IMR-90 (cell line): ENCODE measurements around the gene AANAT. TPM values are rescaled to one million over a fixed set of nuclear protein-coding genes. Genes with fewer than 3 reads are reported as not detected.
A peak's percentile ranks its signal among the peaks of the same experiment; 100 is the strongest.

Source experiments
- ATAC-seq: fragments of 200-7000 bp; cut with Tn5 transposase; 2 replicates; pipeline ENCODE4 v1.9.1; 2020; ENCODE audit warnings: low read depth, mild to moderate bottlenecking, moderate library complexity
- BruUV-seq: library from RNA; stranded (reverse); fragments of 400-500 nt; replicated peaks from 2 replicates; lab custom pipeline; 2021; lab: Mats Ljungman, UMichigan
- CTCF ChIA-PET: fragments of 300-600 bp; formaldehyde crosslinking; extraction: SDS; loops from one replicate; lab custom pipeline; 2021; ENCODE audit warnings: antibody characterized with exemption; lab: Yijun Ruan, JAX
- POLR2A ChIA-PET: fragments of 300-600 bp; sonication (Branson Sonifier 250); formaldehyde crosslinking; loops from one replicate; lab custom pipeline; 2022; ENCODE audit warnings: antibody characterized with exemption; ENCODE audit not compliant: unreplicated experiment; lab: Charles Lee
- DNase-seq: peaks from one replicate; pipeline ENCODE4 v3.0.0; 2013
- H2AFZ ChIP-seq: replicated peaks from 2 replicates; pipeline ENCODE3; 2013; ENCODE audit warnings: low read length, mild to moderate bottlenecking; ENCODE audit not compliant: poor library complexity
- H2AK5ac ChIP-seq: 2 replicates; pipeline ENCODE4 v1.6.1; 2013; ENCODE audit warnings: low read depth, low read length, inconsistent platforms
- H2AK9ac ChIP-seq: replicated peaks from 2 replicates; pipeline ENCODE3; 2013; ENCODE audit warnings: mild to moderate bottlenecking, low read depth, low read length, moderate library complexity; ENCODE audit not compliant: poor library complexity
- H2BK120ac ChIP-seq: 2 replicates; pipeline ENCODE4 v1.6.1; 2013; ENCODE audit warnings: low read depth, low read length, inconsistent platforms
- H2BK15ac ChIP-seq: 3 replicates; pipeline ENCODE4 v1.6.1; 2013; ENCODE audit warnings: low read depth, low read length, inconsistent platforms
- H2BK20ac ChIP-seq: 2 replicates; pipeline ENCODE4 v1.6.1; 2013; ENCODE audit warnings: low read depth, mild to moderate bottlenecking, inconsistent platforms, low read length, moderate library complexity
- H2BK5ac ChIP-seq: 2 replicates; pipeline ENCODE4 v1.6.1; 2013; ENCODE audit warnings: mild to moderate bottlenecking, low read depth, low read length, inconsistent platforms; ENCODE audit not compliant: poor library complexity, severe bottlenecking
- H3K14ac ChIP-seq: replicated peaks from 2 replicates; pipeline ENCODE4 v1.6.1; 2013; ENCODE audit warnings: low read depth, low read length, inconsistent platforms
- H3K18ac ChIP-seq: 2 replicates; pipeline ENCODE4 v1.6.1; 2013; ENCODE audit warnings: low read depth, low read length, control low read depth
- H3K23ac ChIP-seq: 2 replicates; pipeline ENCODE4 v1.6.1; 2013; ENCODE audit warnings: low read depth, low read length, inconsistent platforms
- H3K27ac ChIP-seq: 2 replicates; pipeline ENCODE4 v1.5.1; 2013; ENCODE audit warnings: mild to moderate bottlenecking, control low read depth, low read length; ENCODE audit not compliant: insufficient read depth
- H3K27me3 ChIP-seq: 2 replicates; pipeline ENCODE4 v1.6.1; 2013; ENCODE audit warnings: low read length; ENCODE audit not compliant: control insufficient read depth, insufficient read depth
- H3K36me3 ChIP-seq: 2 replicates; pipeline ENCODE4 v1.6.1; 2013; ENCODE audit warnings: low read length, mixed read lengths; ENCODE audit not compliant: control insufficient read depth, insufficient read depth
- H3K4ac ChIP-seq: 2 replicates; pipeline ENCODE4 v1.6.1; 2013; ENCODE audit warnings: low read depth, low read length, inconsistent platforms
- H3K4me1 ChIP-seq: 2 replicates; pipeline ENCODE4 v1.6.1; 2013; ENCODE audit warnings: low read length, mixed read lengths; ENCODE audit not compliant: control insufficient read depth, insufficient read depth
- H3K4me2 ChIP-seq: 2 replicates; pipeline ENCODE4 v1.6.1; 2013; ENCODE audit warnings: low read depth, mild to moderate bottlenecking, control low read depth, low read length, moderate library complexity
- H3K4me3 ChIP-seq: 2 replicates; pipeline ENCODE4 v1.5.1; 2013; ENCODE audit warnings: low read depth, mild to moderate bottlenecking, control low read depth, low read length, moderate library complexity; ENCODE audit not compliant: insufficient read depth
- H3K56ac ChIP-seq: 2 replicates; pipeline ENCODE4 v1.6.1; 2013; ENCODE audit warnings: low read length, inconsistent platforms; ENCODE audit not compliant: insufficient read depth; ENCODE audit errors: extremely low read depth
- H3K79me1 ChIP-seq, 2 experiments: 2 replicates each; pipeline ENCODE4 v1.6.1; 2013; ENCODE audit warnings: low read length in 2 of 2, inconsistent platforms in 1 of 2, low read depth in 1 of 2
- H3K9ac ChIP-seq: 2 replicates; pipeline ENCODE4 v1.6.1; 2013; ENCODE audit warnings: low read depth, low read length, control low read depth
- H3K9me1 ChIP-seq: 2 replicates; pipeline ENCODE4 v1.6.1; 2013; ENCODE audit warnings: low read length, inconsistent platforms; ENCODE audit not compliant: insufficient read depth
- H3K9me3 ChIP-seq: 2 replicates; pipeline ENCODE4 v1.6.1; 2013; ENCODE audit warnings: low read length; ENCODE audit not compliant: control insufficient read depth, insufficient read depth
- H4K20me1 ChIP-seq: 2 replicates; pipeline ENCODE4 v1.6.1; 2013; ENCODE audit warnings: low read length, inconsistent platforms; ENCODE audit not compliant: insufficient read depth
- H4K5ac ChIP-seq: 2 replicates; pipeline ENCODE4 v1.6.1; 2013; ENCODE audit warnings: mild to moderate bottlenecking, low read depth, low read length, control low read depth
- H4K8ac ChIP-seq, 2 experiments: 2 replicates each; pipeline ENCODE4 v1.6.1; 2013; ENCODE audit warnings: low read depth in 2 of 2, low read length in 2 of 2, control low read depth in 1 of 2, inconsistent platforms in 1 of 2
- H4K91ac ChIP-seq: 2 replicates; pipeline ENCODE4 v1.6.1; 2013; ENCODE audit warnings: low read depth, low read length, inconsistent platforms; ENCODE audit not compliant: insufficient read depth
- BHLHE40 ChIP-seq: fragments of 150-350 bp; IDR thresholded peaks from 2 replicates; pipeline ENCODE4 v1.6.1; 2016; ENCODE audit warnings: mild to moderate bottlenecking, low read depth, low read length
- CEBPB ChIP-seq: IDR thresholded peaks from 2 replicates; pipeline ENCODE4 v1.6.1; 2012; ENCODE audit warnings: low read depth, low read length, improper control_type of control experiment
- CHD1 ChIP-seq: IDR thresholded peaks from 2 replicates; pipeline ENCODE4 v1.6.1; 2012; ENCODE audit warnings: low read depth, low read length, improper control_type of control experiment
- ELK1 ChIP-seq: fragments of 150-350 bp; IDR thresholded peaks from 2 replicates; pipeline ENCODE4 v1.6.1; 2016; ENCODE audit warnings: low read depth, mild to moderate bottlenecking, low read length, moderate library complexity, borderline replicate concordance
- MAFK ChIP-seq: IDR thresholded peaks from 2 replicates; pipeline ENCODE4 v1.6.1; 2012; ENCODE audit warnings: low read depth, low read length, improper control_type of control experiment
- MAZ ChIP-seq: IDR thresholded peaks from 2 replicates; pipeline ENCODE4 v1.6.1; 2012; ENCODE audit warnings: low read depth, mild to moderate bottlenecking, low read length, improper control_type of control experiment, moderate library complexity, borderline replicate concordance
- MXI1 ChIP-seq: IDR thresholded peaks from 2 replicates; pipeline ENCODE4 v1.6.1; 2012; ENCODE audit warnings: low read depth, mild to moderate bottlenecking, low read length, moderate library complexity, borderline replicate concordance
- POLR2A ChIP-seq: IDR thresholded peaks from 2 replicates; pipeline ENCODE4 v1.6.1; 2012; ENCODE audit warnings: mild to moderate bottlenecking, low read depth, low read length
- RCOR1 ChIP-seq: IDR thresholded peaks from 2 replicates; pipeline ENCODE4 v1.6.1; 2012; ENCODE audit warnings: mild to moderate bottlenecking, low read length, improper control_type of control experiment; ENCODE audit not compliant: insufficient replicate concordance
- RFX5 ChIP-seq: IDR thresholded peaks from 2 replicates; pipeline ENCODE4 v1.8.0; 2012; ENCODE audit warnings: low read depth, mild to moderate bottlenecking, low read length, moderate library complexity
- SMC3 ChIP-seq: fragments of 150-350 bp; IDR thresholded peaks from 2 replicates; pipeline ENCODE4 v1.6.1; 2016; ENCODE audit warnings: low read depth, mild to moderate bottlenecking, antibody characterized with exemption, low read length, moderate library complexity
- WGBS, 2 experiments: methylation state at CpG; one replicate each; pipeline versions ENCODE4 v1.1.5 to v1.1.7; 2013; ENCODE audit warnings: missing lambda C conversion rate in 2 of 2; ENCODE audit not compliant: insufficient read length in 1 of 2; ENCODE audit errors: extremely low coverage in 2 of 2; 5-methylcytosine and 5-hydroxymethylcytosine counted together
- dilution Hi-C: fragments of 300-500 bp; cut with HindIII; formaldehyde crosslinking; loops from one replicate; pipeline ENCODE4 v1.14.3; 2018; ENCODE audit warnings: low sequenced_read_pairs; ENCODE audit not compliant: unreplicated experiment
- in situ Hi-C: fragments of 300-500 bp; cut with MboI; formaldehyde crosslinking; loops from 3 replicates; pipeline ENCODE4 v1.14.3; 2019; ENCODE audit warnings: low sequenced_read_pairs, inconsistent platforms, mixed read lengths
- intact Hi-C: fragments of 100-400 bp; cut with micrococcal nuclease; formaldehyde crosslinking; loops from 2 replicates; pipeline ENCODE4 v1.10.0; 2022
- polyA plus RNA-seq, 3 experiments: library from polyadenylated mRNA; depleted of rRNA; stranded (reverse); fragments of >200 nt; gene quantifications; 2 replicates each; pipeline ENCODE4 v1.2.3, GENCODE V29; 2012; ENCODE audit warnings: low replicate concordance in 1 of 3
- total RNA-seq: library from RNA; depleted of rRNA; stranded (reverse); fragments of >200 nt; gene quantifications from 2 replicates; pipeline ENCODE4 v1.2.3, GENCODE V29; 2012
- TF ChIP-seq, protein P1 (sequence below): fragments of 150-350 bp; IDR thresholded peaks from 2 replicates; pipeline ENCODE4 v1.6.1; 2017; ENCODE audit warnings: mild to moderate bottlenecking, antibody characterized with exemption, low read length, low read depth

AANAT gene
- total and polyA plus RNA-seq, 2 of the 4 experiments (the other 2 are of a cell fraction) = 0.21 TPM; not detected in 1

- Histone ChIP-seq H2AK9ac (no peak overlapping the region), H4K8ac (no peak overlapping the region), H3K4me3 (no peak overlapping the region), H2AFZ (no peak overlapping the region), H3K9ac (no peak overlapping the region), H3K56ac (no peak overlapping the region), H2BK15ac (no peak overlapping the region), H4K91ac (no peak overlapping the region), H3K9me1 (peaks cover 16% of the 10 kb centered on the region), H2AK5ac (no peak overlapping the region), H3K4ac (peak overlapping the region; percentile 13; the same call in 1 of the 2 replicates), H4K5ac (no peak overlapping the region; the same call in 1 of the 2 replicates), H3K79me1 (peaks cover 37 to 74% of the 10 kb centered on the region in 2 experiments), H2BK5ac (no peak overlapping the region), H2BK120ac (no peak overlapping the region), H3K14ac (no peak overlapping the region), H3K9me3 (no peaks in the 10 kb centered on the region), H2BK20ac (no peak overlapping the region), H3K23ac (no peak overlapping the region), H4K20me1 (peaks cover 63% of the 10 kb centered on the region), H3K27ac (no peak overlapping the region), H3K4me1 (peaks cover 9% of the 10 kb centered on the region), H3K36me3 (peaks cover 5% of the 10 kb centered on the region; the same call in 1 of the 2 replicates), H3K4me2 (no peak overlapping the region), H3K18ac (no peak overlapping the region; the same call in 1 of the 2 replicates), H3K27me3 (no peaks in the 10 kb centered on the region)
- no CpG with 5 or more reads among the region's 3 CpGs for WGBS, 2 experiments
- ATAC-seq (no peak; the same call in 1 of the 2 replicates), DNase-seq (no peak)
- ChIA-PET POLR2A (no interaction called here), CTCF (interaction anchor here (1.1 kb wide), 1 partner anchor 29 kb away, joined by 3 read pairs; no protein-coding TSS in a partner anchor)
- intact Hi-C loops = no loop called here
- in situ Hi-C loops = no loop called here
- TF ChIP-seq MAFK = no peak
- TF ChIP-seq MXI1 = no peak
- TF ChIP-seq CEBPB = no peak
- TF ChIP-seq ELK1 = no peak
- TF ChIP-seq SMC3 = no peak
- TF ChIP-seq BHLHE40 = no peak
- TF ChIP-seq RFX5 = no peak
- no peak for TF ChIP-seq POLR2A
- no peak for TF ChIP-seq MAZ
- TF ChIP-seq, protein P1, sequence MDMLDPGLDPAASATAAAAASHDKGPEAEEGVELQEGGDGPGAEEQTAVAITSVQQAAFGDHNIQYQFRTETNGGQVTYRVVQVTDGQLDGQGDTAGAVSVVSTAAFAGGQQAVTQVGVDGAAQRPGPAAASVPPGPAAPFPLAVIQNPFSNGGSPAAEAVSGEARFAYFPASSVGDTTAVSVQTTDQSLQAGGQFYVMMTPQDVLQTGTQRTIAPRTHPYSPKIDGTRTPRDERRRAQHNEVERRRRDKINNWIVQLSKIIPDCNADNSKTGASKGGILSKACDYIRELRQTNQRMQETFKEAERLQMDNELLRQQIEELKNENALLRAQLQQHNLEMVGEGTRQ = no peak
- no peak for TF ChIP-seq CHD1
- TF ChIP-seq RCOR1 = no peak
- dilution Hi-C loops = no loop called here
- BruUV-seq = no TSS peak
Observed at GRCh38 chr17:76426853-76427252, 40.5 kb upstream of the AANAT start.
